Activated CD4-positive, alpha-beta T cell treated with anti-CD3 and anti-CD28 coated beads for 1 hour (primary cell): ENCODE measurements around the gene EPHA7.

Experiments used
- DNase-seq: peaks from one replicate; pipeline ENCODE4 v3.0.0-alpha.2; 2020

The EPHA7 gene

DNA sequence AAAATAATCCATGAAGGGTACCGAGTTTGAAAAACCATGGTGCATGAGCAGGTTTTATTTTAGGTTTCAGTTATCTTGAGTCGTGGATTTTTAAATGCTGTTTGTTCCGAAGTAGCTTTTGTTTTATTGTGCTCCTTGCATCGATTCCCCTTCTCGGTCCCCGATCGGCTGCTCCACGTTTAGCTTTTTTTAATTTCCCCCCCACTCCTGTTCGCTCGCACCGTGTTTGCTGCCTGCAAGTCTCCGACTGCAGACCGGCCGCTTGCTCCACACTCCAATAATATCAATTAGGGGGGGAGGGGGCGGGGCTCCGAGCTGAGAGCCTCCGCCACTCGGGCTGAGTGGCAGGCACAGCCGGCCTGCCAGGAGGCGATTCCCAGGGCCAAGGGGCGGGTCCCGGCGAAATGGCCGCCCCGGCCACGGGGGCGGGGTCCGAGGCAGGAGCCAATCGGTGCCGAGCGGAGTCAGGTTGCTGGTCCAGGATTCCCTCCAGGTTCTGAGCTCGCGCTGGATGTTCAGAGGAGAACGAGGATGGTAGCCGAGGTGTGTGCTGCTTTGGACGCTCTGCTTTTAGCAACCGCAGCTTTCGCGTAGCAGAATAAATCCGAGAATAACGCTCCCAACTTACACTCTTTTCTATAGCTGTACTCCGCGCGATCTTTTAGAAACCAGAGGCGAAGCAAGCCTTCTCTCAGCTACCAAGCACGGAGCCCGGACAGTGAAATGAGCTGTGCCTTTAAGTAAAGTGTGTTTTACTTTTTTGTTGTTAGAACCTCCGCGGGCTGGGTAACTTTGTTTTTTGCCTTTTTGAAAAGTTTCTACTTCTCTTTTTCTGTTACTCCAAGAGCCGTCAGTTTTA, at the start of gene EPHA7:
Gene EPHA7 (minus strand): TSS at position 256 of the 859 bp plus-strand sequence. CDS start 218 bp downstream, at position 38.
- DNase-seq, result no peak

DNA sequence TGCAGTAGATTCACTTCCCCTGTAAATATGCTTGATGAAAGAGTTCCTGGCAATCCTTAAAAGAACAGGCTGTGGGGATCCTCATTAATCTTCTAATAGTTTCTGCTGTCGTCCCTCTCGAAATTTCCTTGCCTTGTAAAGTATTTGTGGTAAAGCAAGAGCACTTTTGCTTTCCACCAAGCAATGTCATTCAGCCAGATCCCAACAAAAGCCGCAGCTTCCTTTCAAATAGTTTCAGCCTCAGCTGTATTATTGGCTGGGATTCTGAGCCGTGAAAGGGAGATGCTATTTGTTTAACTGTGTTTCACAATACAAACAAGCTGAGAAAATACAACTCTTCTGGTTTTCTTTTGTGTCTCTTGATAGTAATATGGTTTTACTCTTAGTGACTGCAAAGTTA, 48.9 kb upstream of the EPHA7 start:
- no peak for DNase-seq

DNA sequence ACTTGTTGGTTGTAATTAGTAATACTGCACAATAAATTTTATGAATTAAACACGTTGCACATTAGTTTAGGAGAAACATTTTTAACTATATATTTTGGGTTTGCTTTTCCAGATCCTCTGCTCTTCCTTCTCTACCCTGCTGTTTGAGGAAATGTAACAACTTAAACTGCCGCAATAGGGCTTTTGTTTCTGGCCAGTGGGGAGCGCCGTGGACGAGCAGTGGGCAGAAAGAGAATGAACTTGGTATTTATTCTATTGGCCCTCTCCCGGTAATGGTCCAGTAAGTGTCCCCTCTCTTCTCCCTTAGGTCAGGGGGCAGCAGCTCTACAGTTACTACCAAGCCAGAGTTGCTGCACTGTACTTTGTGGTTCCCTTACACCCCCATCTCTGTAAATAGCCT, 35.2 kb upstream of the EPHA7 start:
- DNase-seq, result no peak

GRCh38 chr6:93453956-93454355, 34.6 kb upstream of the EPHA7 start:
- no peak for DNase-seq

DNA sequence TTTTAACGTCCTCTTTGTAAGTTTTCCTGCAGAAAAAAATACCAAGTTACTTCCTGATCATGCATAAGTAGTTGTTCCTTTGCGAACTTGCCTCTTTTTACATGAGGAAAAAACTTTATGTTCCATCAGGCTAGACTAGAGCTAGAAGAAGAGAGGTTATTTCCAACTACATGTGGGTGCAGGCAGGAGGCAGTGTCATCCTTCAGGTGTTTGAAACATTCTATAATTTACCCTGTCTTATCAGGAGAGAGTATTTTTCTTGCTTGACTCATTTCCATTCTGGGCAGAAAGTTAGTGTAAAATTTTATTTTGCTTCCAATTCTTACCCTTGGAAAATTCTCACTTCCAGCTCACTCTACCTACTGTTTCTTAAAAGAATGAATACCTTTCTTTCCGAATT, 28.5 kb upstream of the EPHA7 start:
- DNase-seq, result no peak

- DNase-seq, result no peak
Measured at GRCh38 chr6:93437491-93437890, 18.1 kb upstream of the EPHA7 start.

DNA sequence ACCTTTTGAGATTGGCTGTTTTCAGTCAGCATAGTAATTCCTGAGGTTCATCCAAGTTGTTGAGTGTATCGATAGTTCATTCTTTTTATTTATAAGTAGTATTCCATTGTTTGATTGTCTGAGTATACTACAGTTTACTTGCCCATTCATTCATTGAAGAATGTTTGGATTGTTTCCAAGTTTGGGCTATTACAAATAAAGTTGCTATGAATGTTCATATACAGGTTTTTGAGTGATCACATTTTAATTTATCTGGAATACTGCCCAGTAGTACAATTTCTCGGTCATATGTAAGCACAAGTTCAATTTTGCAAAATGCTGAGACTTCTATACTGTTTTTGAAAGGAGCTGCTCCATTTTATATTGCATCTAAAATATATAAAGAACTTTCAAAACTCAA, 14.2 kb upstream of the EPHA7 start:
- DNase-seq, result no peak

DNA sequence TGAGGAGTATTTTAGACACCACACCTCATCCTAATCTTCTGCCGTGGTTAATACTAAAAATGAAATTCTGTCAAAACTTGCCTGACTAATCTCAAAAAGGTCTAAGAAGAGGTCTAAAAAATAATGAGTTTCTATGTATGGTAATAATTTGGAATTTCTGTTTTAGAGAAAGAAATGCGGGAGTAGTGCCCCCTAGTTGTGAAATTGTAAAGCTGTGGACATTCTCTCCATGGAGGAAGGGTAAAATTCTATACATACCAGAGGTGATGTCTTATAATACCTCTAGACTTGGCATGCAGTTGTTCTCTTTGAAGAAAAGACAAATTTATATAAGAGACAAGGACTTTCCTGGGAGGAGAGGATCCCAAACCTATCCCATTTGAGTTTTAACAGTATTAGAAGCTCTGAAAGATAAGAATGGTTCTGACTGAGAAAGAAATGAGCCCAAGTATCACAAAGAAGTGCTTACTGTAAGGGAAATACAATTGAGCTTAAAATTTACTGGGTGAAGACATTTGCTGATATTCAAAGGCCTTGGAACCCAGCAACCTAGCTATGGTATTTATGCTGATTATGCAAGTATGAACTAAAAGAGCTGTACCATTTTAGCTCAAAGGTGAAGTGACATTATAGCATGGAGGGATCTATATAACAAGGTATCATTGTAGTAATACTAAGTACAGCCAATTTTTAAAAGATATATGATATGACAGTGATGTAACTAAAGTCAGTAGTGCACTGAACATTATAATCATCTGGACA, 5.1 kb upstream of the EPHA7 start:
- no peak for DNase-seq

- no peak for DNase-seq
Measured at GRCh38 chr6:93423542-93423941, 4.2 kb upstream of the EPHA7 start.

DNA sequence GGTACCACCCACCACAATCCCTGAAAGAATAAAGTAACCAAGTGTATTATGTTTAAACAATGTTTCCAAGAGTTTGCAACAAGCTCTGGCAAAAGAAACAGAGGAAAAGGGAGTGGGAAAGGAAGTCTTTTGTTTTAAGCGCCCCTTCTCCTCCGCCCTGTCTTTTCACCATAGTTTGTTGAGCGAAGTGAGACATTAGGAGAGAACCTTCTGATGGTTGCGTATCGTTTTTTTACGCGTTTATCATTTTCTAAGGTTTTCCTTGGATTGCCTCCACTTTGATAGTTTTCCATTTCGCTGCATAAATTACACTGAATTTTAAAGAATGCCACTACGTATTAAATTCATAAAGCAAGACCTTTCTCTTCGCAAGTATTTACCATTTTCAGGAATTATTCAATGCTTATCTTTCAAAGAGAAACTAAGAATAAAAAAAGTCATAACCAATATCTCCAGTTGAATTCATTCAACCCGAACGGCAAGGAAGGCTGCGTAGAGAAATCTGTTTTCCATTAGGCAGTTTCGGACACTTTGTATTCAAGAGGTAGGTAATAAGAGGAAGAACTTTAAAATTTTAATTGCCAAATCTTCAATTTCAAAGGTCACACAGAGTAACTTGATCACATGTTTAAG, 920 bp upstream of the EPHA7 start:
- no peak for DNase-seq

GRCh38 chr6:93418408-93419303, 703 bp downstream of the EPHA7 start:
- DNase-seq, result no peak

GRCh38 chr6:93418033-93418407, 1.3 kb downstream of the EPHA7 start:
- DNase-seq, result no peak

GRCh38 chr6:93417421-93418013, 1.8 kb downstream of the EPHA7 start:
- no peak for DNase-seq

DNA sequence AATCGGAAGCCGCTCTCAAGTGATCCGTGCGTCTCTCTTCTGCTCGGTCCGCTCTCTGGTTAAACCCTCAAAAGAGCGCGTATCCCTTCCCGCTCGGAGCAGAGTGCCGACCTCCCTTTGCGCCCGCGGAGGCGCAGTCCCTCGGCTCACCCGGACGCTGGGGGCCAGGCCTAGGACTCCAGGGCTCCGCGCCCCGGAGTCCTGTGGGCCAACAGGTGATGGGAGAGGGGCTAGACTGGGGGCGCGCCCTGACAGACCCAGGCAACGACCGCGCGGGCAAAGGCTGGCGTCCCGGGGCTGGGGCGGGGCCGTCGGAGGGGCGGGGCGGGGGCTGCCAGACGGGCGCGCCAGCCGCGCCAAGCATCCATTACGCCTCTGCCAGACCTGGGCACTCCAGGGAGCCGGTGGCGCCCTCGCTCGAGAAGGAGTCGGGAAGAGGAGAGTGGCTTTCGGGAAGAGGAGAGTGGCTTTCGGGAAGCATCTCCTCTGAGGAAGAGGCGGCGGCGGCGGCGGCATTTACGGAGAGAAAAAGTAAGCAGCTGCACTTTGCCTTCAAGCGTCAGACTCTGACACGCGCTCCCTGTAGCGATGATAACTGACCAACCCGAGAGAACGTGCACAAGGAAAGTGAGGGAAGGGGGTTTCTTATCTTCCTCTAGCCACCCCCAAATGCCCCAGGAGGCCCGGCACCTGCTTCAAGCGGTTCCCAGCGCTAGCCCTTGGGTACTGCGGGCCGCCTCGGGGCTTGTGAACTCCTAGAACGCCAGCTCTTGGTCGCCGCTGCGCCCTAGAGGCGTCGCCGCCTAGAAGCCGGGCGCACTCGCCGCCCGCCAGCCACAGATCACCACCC, 2.6 kb downstream of the EPHA7 start:
- no peak for DNase-seq

DNA sequence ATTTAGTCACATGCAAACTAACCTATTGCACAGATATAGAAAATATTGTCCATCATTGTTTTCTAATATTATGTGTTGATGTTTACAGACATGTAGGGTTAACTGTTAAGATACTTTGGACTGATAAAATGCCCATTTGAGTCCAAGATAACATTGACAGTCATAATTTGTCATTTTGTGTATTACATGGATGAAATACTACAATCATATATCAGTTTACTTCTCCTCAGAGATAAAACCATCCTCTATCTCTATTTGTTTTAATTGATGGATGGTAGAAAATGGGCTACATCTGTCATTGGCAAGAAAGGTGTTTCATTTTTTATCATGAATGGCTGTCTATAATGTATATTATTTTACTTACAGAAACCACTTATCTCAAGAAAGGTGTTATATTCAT, 6.2 kb downstream of the EPHA7 start:
- no peak for DNase-seq

GRCh38 chr6:93412452-93412851, 6.9 kb downstream of the EPHA7 start:
- no peak for DNase-seq

- no peak for DNase-seq
Measured at GRCh38 chr6:93407186-93407585, 12.2 kb downstream of the EPHA7 start.

- no peak for DNase-seq
Measured at GRCh38 chr6:93403390-93403789, 16.0 kb downstream of the EPHA7 start.

- no peak for DNase-seq
Measured at GRCh38 chr6:93398723-93399122, 20.6 kb downstream of the EPHA7 start.

GRCh38 chr6:93394471-93394870, 24.9 kb downstream of the EPHA7 start:
- DNase-seq, result no peak

DNA sequence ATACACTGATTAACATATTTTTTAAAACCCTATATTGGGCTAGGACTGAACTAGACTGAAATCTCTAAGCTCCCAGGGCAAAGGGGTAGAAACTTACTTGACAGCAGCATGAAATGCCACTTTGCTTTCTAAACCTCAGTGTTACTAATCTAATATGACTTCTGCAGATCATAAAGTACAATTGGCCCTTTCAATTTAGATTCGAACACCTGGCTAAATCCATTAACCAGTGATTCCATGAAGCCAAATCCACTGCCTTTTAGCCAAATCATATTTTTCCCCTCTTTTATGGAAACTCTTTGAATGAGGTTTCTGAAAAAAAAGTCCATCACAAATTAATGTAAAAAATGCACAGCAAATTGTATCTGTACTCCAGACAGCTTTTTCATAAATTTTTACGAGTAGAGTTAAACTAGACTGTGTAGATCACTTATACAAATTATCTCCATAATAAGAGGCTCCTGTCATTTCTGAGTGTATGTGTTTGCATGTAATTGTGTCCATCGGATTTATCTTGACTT, 25.7 kb downstream of the EPHA7 start:
- no peak for DNase-seq
